ENCODE data around the gene PLAAT3.
"Not testable (repeated sequence)": the region's sequence is repeated elsewhere in the genome, so short reads cannot be mapped to it uniquely, and the experiment has no call there.

The PLAAT3 gene

DNA sequence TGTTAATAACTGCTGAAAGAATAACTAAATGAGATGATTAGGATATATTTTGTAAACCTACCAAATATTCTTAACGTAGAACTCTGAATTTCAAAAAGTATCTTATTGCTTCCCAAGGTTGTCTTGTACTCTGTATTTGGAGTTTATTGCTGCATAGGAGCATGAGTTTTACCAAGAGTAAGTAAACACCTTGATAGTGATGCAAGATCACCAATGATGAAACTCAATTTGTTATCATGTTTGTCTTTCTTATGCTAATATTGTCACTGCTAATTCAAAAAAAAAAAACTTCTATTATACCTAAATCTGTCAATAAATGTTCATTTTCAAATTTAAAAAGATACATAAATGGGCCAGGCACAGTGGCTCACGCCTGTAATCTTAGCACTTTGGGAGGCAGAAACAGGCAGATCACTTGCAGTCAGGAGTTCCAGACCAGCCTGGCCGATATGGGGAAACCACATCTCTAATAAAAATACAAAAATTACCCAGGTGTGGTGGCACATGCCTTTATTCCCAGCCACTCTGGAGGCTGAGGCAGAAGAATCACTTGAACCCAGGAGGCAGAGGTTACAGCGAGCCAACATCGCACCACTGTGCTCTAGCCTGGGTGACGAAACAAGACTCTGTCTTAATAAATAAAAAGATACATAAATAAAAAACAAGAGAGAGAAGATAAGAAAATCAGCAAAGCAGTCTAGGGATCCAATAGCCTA lies 27.6 kb downstream of the PLAAT3 start:
- Histone ChIP-seq H3K9ac (ENCODE audit: low read depth, low read length) (no peak overlapping the region), H3K36me3 (ENCODE audit: control insufficient read depth, insufficient read depth, low read length) (peaks cover 87% of the 10 kb centered on the region), H3K4me3 (ENCODE audit: low read depth, low read length) (no peak overlapping the region)

DNA sequence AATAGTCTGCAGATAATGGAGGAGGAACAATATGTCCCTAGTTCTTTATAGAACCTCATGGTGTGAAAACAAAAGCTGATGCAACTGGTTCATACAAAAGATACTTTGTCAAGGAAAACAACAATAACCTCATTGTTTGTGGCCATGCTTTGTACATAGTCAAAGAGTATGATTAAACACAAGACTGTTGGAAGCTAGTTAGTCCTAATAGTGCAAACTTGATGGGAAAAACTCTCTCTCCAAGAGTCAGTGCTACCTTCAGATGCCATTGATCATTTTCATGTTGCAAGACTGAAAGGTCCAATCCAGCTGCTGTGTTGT lies 30.9 kb downstream of the PLAAT3 start:
- H3K27ac ChIP-seq (ENCODE audit: low read depth, low read length): no peak overlapping the region
- peaks cover 24% of the 10 kb centered on the region for H3K9me3 ChIP-seq (ENCODE audit: control insufficient read depth, insufficient read depth, low read length)
- H3K4me1 ChIP-seq (ENCODE audit: control insufficient read depth, insufficient read depth, low read length): no peaks in the 10 kb centered on the region
- no peaks in the 10 kb centered on the region for H3K27me3 ChIP-seq (ENCODE audit: control insufficient read depth, insufficient read depth, low read length)
- no peak overlapping the region for H3K9ac ChIP-seq (ENCODE audit: low read depth, low read length)
- H3K36me3 ChIP-seq (ENCODE audit: control insufficient read depth, insufficient read depth, low read length): peaks cover 67% of the 10 kb centered on the region
- no peak overlapping the region for H3K4me3 ChIP-seq (ENCODE audit: low read depth, low read length)

More for the DNA sequence above, 27.6 kb downstream of the PLAAT3 start:
- H3K9me3 ChIP-seq (ENCODE audit: control insufficient read depth, insufficient read depth, low read length): peaks cover 13% of the 10 kb centered on the region
- no peak overlapping the region for H3K27ac ChIP-seq (ENCODE audit: low read depth, low read length)
- H3K27me3 ChIP-seq (ENCODE audit: control insufficient read depth, insufficient read depth, low read length): no peaks in the 10 kb centered on the region
- no peaks in the 10 kb centered on the region for H3K4me1 ChIP-seq (ENCODE audit: control insufficient read depth, insufficient read depth, low read length)

DNA sequence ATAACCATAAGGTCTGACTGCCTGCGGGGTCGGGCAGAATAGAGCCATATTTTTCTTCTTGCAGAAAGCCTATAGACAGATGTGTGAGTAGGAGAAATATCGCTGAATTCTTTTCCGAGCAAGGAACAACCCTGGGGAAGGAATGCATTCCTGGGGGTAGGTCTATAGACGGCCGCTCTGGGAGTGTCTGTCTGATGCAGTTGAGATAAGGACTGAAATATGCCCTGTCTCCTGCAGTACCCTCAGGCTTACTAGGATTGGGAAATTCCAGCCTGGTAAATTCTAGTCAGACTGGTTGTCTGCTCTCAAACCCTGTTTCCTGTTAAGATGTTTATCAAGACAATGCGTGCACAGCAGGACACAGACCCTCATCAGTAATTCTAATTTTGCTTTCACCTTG lies 33.0 kb downstream of the PLAAT3 start:
- not testable (repeated sequence) for H3K27me3 ChIP-seq (ENCODE audit: control insufficient read depth, insufficient read depth, low read length)

GRCh38 chr11:63578882-63579281 lies 35.4 kb downstream of the PLAAT3 start:
- peaks cover 60% of the 10 kb centered on the region for H3K36me3 ChIP-seq (ENCODE audit: control insufficient read depth, insufficient read depth, low read length)
- H3K27me3 ChIP-seq (ENCODE audit: control insufficient read depth, insufficient read depth, low read length); H3K4me3 ChIP-seq (ENCODE audit: low read depth, low read length); H3K27ac ChIP-seq (ENCODE audit: low read depth, low read length); H3K9ac ChIP-seq (ENCODE audit: low read depth, low read length); H3K4me1 ChIP-seq (ENCODE audit: control insufficient read depth, insufficient read depth, low read length): not testable (repeated sequence)
- peaks cover 24% of the 10 kb centered on the region for H3K9me3 ChIP-seq (ENCODE audit: control insufficient read depth, insufficient read depth, low read length)

More for the DNA sequence above, 33.0 kb downstream of the PLAAT3 start:
- Histone ChIP-seq H3K36me3 (ENCODE audit: control insufficient read depth, insufficient read depth, low read length) (peaks cover 58% of the 10 kb centered on the region), H3K9me3 (ENCODE audit: control insufficient read depth, insufficient read depth, low read length) (peaks cover 24% of the 10 kb centered on the region), H3K27ac (ENCODE audit: low read depth, low read length) (peak overlapping the region; percentile 20)
- H3K9ac ChIP-seq (ENCODE audit: low read depth, low read length); H3K4me1 ChIP-seq (ENCODE audit: control insufficient read depth, insufficient read depth, low read length); H3K4me3 ChIP-seq (ENCODE audit: low read depth, low read length): not testable (repeated sequence)

GRCh38 chr11:63574856-63575602 lies 39.2 kb downstream of the PLAAT3 start:
- peak overlapping the region; percentile 18 for H3K27ac ChIP-seq (ENCODE audit: low read depth, low read length)
- no peak overlapping the region for H3K4me3 ChIP-seq (ENCODE audit: low read depth, low read length)
- no peaks in the 10 kb centered on the region for H3K4me1 ChIP-seq (ENCODE audit: control insufficient read depth, insufficient read depth, low read length)
- no peak overlapping the region for H3K9ac ChIP-seq (ENCODE audit: low read depth, low read length)
- H3K27me3 ChIP-seq (ENCODE audit: control insufficient read depth, insufficient read depth, low read length): no peaks in the 10 kb centered on the region
- peaks cover 3% of the 10 kb centered on the region for H3K9me3 ChIP-seq (ENCODE audit: control insufficient read depth, insufficient read depth, low read length)
- peaks cover 40% of the 10 kb centered on the region for H3K36me3 ChIP-seq (ENCODE audit: control insufficient read depth, insufficient read depth, low read length)

DNA sequence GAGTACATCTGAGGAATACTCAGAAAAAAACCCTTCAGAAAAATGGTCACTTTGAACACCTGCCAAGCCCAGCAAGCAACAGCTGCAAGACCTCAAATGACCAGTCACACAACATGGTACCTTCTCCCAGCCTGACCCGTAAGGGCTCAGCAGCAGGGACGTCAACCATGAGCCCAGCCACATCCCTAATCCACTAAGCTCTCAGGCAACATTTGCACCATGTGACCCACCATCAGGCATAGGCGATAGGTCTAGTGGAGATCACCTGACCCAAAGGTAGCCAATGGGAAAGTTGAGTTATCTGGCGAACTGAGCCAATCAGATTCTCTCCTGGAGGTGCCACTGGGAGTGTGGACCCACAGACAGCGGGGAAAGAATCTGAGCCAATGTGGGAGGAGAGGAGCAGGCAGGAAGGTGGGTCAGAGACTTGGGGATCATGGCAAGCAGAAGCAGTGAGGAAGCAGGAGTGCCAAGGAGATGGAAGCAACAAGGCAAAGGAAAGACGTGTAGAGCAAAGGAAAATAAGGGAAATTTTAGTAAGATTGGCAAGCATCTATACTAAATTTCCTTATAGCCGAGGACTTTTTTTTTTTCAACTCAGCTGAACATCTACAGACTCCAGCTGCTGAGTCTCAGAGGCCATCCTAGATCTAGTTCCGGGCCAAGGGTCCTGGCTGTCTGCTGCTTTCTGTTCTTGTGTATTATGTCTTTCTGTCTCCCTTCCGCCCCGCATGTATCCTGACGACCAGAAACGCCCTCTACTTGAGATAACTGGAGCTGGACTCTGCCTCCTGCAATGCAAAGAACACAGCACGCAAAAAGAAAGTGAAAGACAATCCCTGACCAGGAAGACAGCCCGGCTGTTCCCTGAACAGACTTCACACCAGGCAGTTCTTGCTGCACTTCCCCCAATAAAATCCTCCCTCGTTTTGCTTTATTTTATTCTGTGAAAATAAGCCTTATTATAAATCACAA lies 40.1 kb downstream of the PLAAT3 start:
- Histone ChIP-seq H3K27ac (ENCODE audit: low read depth, low read length) (peak overlapping the region; percentile 18), H3K4me3 (ENCODE audit: low read depth, low read length) (no peak overlapping the region), H3K36me3 (ENCODE audit: control insufficient read depth, insufficient read depth, low read length) (peaks cover 37% of the 10 kb centered on the region), H3K9me3 (ENCODE audit: control insufficient read depth, insufficient read depth, low read length) (no peaks in the 10 kb centered on the region), H3K4me1 (ENCODE audit: control insufficient read depth, insufficient read depth, low read length) (no peaks in the 10 kb centered on the region), H3K27me3 (ENCODE audit: control insufficient read depth, insufficient read depth, low read length) (no peaks in the 10 kb centered on the region), H3K9ac (ENCODE audit: low read depth, low read length) (no peak overlapping the region)

DNA sequence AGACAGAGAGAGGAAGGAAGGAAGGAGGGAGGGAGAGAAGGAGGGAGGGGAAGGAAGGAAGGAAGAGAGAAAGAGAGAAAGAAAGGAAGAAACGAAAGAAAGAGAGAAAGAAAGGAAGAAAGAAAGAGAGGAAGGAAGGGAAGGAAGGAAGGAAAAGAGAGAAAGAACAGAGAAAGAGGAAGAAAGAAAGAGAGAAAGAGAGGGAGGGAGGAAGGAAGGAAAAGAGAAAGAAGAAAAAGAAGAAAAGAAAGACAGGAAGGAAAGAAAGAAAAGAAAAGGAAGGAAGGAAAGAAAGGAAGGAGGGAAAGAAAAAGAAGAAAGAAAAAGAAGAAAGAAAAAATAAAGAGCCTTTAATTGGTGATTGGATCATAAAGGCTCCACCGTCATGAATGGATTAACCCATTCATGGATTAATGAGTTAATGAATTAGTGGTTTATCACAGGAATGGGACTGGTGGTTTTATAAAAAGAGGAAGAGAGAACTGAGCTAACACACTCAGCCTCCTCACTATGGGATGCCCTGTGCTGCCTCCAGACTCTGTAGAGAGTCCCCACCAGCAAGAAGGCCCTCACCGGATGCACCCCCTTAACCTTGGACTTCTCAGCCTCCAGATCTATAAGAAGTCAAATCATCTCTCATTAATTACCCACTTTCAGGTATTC lies 42.1 kb downstream of the PLAAT3 start:
- Histone ChIP-seq H3K9me3 (ENCODE audit: control insufficient read depth, insufficient read depth, low read length) (no peaks in the 10 kb centered on the region), H3K4me1 (ENCODE audit: control insufficient read depth, insufficient read depth, low read length) (peaks cover 9% of the 10 kb centered on the region; the same call in 1 of the 2 replicates), H3K27me3 (ENCODE audit: control insufficient read depth, insufficient read depth, low read length) (no peaks in the 10 kb centered on the region), H3K4me3 (ENCODE audit: low read depth, low read length) (no peak overlapping the region), H3K27ac (ENCODE audit: low read depth, low read length) (no peak overlapping the region), H3K9ac (ENCODE audit: low read depth, low read length) (no peak overlapping the region), H3K36me3 (ENCODE audit: control insufficient read depth, insufficient read depth, low read length) (peaks cover 37% of the 10 kb centered on the region)

DNA sequence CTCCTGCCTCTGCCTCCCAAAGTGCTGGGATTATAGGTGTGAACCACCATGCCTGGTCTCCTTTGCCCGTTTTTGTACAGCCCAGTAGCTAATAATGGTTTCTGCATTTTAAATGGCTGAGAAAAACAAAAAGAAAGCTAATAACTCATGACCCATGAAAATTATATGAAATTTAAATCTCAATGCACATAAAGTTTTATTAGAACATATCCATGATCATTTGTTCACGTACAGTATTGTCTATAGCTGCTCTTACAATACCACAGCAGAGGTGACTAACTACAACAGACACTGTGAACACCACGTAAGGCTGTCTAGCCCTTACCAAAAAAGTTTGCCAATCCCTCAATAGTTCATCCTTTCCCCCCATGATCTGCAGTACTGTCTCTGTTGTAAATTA lies 44.7 kb downstream of the PLAAT3 start:
- Histone ChIP-seq H3K9me3 (ENCODE audit: control insufficient read depth, insufficient read depth, low read length) (no peaks in the 10 kb centered on the region), H3K9ac (ENCODE audit: low read depth, low read length) (no peak overlapping the region), H3K4me1 (ENCODE audit: control insufficient read depth, insufficient read depth, low read length) (peaks cover 13% of the 10 kb centered on the region; the same call in 1 of the 2 replicates), H3K36me3 (ENCODE audit: control insufficient read depth, insufficient read depth, low read length) (peaks cover 15% of the 10 kb centered on the region), H3K27ac (ENCODE audit: low read depth, low read length) (no peak overlapping the region), H3K27me3 (ENCODE audit: control insufficient read depth, insufficient read depth, low read length) (no peaks in the 10 kb centered on the region), H3K4me3 (ENCODE audit: low read depth, low read length) (no peak overlapping the region)

GRCh38 chr11:63567044-63567840 lies 47.0 kb downstream of the PLAAT3 start:
- no peaks in the 10 kb centered on the region for H3K27me3 ChIP-seq (ENCODE audit: control insufficient read depth, insufficient read depth, low read length)
- H3K27ac ChIP-seq (ENCODE audit: low read depth, low read length): peak overlapping the region; percentile 63
- no peaks in the 10 kb centered on the region for H3K36me3 ChIP-seq (ENCODE audit: control insufficient read depth, insufficient read depth, low read length)
- peaks cover 13% of the 10 kb centered on the region; the same call in 1 of the 2 replicates for H3K4me1 ChIP-seq (ENCODE audit: control insufficient read depth, insufficient read depth, low read length)
- H3K9me3 ChIP-seq (ENCODE audit: control insufficient read depth, insufficient read depth, low read length): no peaks in the 10 kb centered on the region
- H3K4me3 ChIP-seq (ENCODE audit: low read depth, low read length): no peak overlapping the region
- H3K9ac ChIP-seq (ENCODE audit: low read depth, low read length): peak overlapping the region; percentile 19; the same call in 1 of the 2 replicates
